Neural progenitor cell (in vitro differentiated cells): ENCODE results near the gene PANK2.

Experiments
- CTCF ChIP-seq: fragments of 200-600 bp; sonication (generic); IDR thresholded peaks from 2 replicates; pipeline ENCODE4 v1.5.1; 2017; ENCODE audit warnings: antibody characterized with exemption, mild to moderate bottlenecking
- EZH2 ChIP-seq: fragments of 200-600 bp; sonication (generic); IDR thresholded peaks from 2 replicates; pipeline ENCODE4 v1.6.1; 2017; ENCODE audit warnings: antibody characterized with exemption, mild to moderate bottlenecking, moderate library complexity

GRCh38 chr20:3857405-3857804 is 31.8 kb upstream of the PANK2 start:
- TF ChIP-seq CTCF, result no peak
- no peak for TF ChIP-seq EZH2
